Measurements from ENCODE around the gene ASCC2. TPM values are rescaled to one million over a fixed set of nuclear protein-coding genes. Genes with fewer than 3 reads are reported as not detected.

Gene ASCC2
- total and polyA plus RNA-seq, 2 of the 4 experiments (the other 2 are of a cell fraction), result 40.0 to 62.2 TPM

GRCh38 chr22:29801153-29801552 is 36.9 kb downstream of the ASCC2 start:
- Histone ChIP-seq H3K18ac (ENCODE audit: low read depth, low read length) (no peak overlapping the region), H3K4me3 (ENCODE audit: insufficient read depth, low read depth, low read length) (no peak overlapping the region), H3K23ac (ENCODE audit: low read depth, low read length) (no peak overlapping the region), H3K36me3 (ENCODE audit: control insufficient read depth, insufficient read depth, low read length) (peaks cover 57% of the 10 kb centered on the region), H3K27me3 (ENCODE audit: control insufficient read depth, insufficient read depth, low read length) (no peaks in the 10 kb centered on the region), H3K4me1 (ENCODE audit: control insufficient read depth, insufficient read depth, low read length) (peaks cover 12% of the 10 kb centered on the region), H3K9ac (ENCODE audit: low read depth, low read length) (no peak overlapping the region), H3K27ac (ENCODE audit: insufficient read depth, low read length) (no peak overlapping the region), H2BK15ac (ENCODE audit: low read depth, low read length) (no peak overlapping the region), H4K5ac (ENCODE audit: low read depth, low read length) (no peak overlapping the region), H3K9me1 (ENCODE audit: insufficient read depth, low read length) (peaks cover 20% of the 10 kb centered on the region), H4K20me1 (ENCODE audit: insufficient read depth, low read length) (no peaks in the 10 kb centered on the region), H3K79me1 (ENCODE audit: low read depth in 1 of 2, low read length in 2 of 2) (peaks cover 11 to 23% of the 10 kb centered on the region in 2 experiments; a peak in 3 of 4 replicates), H3K14ac (replicated peaks; ENCODE audit: low read depth, low read length) (no peak overlapping the region), H3K4ac (ENCODE audit: low read depth, low read length) (no peak overlapping the region), H2AK9ac (replicated peaks; ENCODE audit: low read depth, low read length, poor library complexity) (no peak overlapping the region), H3K4me2 (ENCODE audit: low read depth, low read length) (no peak overlapping the region), H2AFZ (replicated peaks; ENCODE audit: low read length, poor library complexity) (no peak overlapping the region), H2AK5ac (ENCODE audit: low read depth, low read length) (no peak overlapping the region), H4K91ac (ENCODE audit: insufficient read depth, low read depth, low read length) (no peak overlapping the region), H3K9me3 (ENCODE audit: control insufficient read depth, insufficient read depth, low read length) (no peaks in the 10 kb centered on the region), H2BK5ac (ENCODE audit: low read depth, low read length, poor library complexity, severe bottlenecking) (no peak overlapping the region), H2BK20ac (ENCODE audit: low read depth, low read length) (no peak overlapping the region), H3K56ac (ENCODE audit: extremely low read depth, insufficient read depth, low read length) (no peak overlapping the region), H2BK120ac (ENCODE audit: low read depth, low read length) (no peak overlapping the region), H4K8ac (ENCODE audit: low read depth in 2 of 2, low read length in 2 of 2) (no peak overlapping the region)
- in situ Hi-C loops (cut with MboI; ENCODE audit: low sequenced_read_pairs) (no loop called here), dilution Hi-C loops (cut with HindIII; ENCODE audit: low sequenced_read_pairs, unreplicated experiment) (no loop called here), intact Hi-C loops (cut with micrococcal nuclease) (no loop called here)
- no peak for ATAC-seq (ENCODE audit: low read depth)
- POLR2A ChIA-PET (ENCODE audit: unreplicated experiment), result interaction anchor here (0.6 kb wide), 1 partner anchor 107 kb away, joined by 3 read pairs; no protein-coding TSS in a partner anchor
- DNase-seq, result no peak
- 93% methylated on average over 4 of the region's 5 CpGs; no CpG with 5 or more reads in 1 of the 2 experiments for WGBS, 2 experiments (ENCODE audit: extremely low coverage in 2 of 2, insufficient read length in 1 of 2)
- TF ChIP-seq RFX5 (IDR thresholded peaks at IDR 0.05; ENCODE audit: low read depth, low read length), result no peak
- no peak for TF ChIP-seq FOS (IDR thresholded peaks at IDR 0.05; ENCODE audit: low read depth, low read length)
- no peak for TF ChIP-seq CTCF (conservative IDR thresholded peaks at IDR 0.05; ENCODE audit: low read depth, low read length)
- no peak for TF ChIP-seq USF2 (IDR thresholded peaks at IDR 0.05; ENCODE audit: low read depth, low read length)
- no peak for TF ChIP-seq BHLHE40 (IDR thresholded peaks at IDR 0.05; ENCODE audit: low read depth, low read length)
- TF ChIP-seq MXI1 (IDR thresholded peaks at IDR 0.05; ENCODE audit: borderline replicate concordance, low read depth, low read length), result no peak
- TF ChIP-seq CEBPB (IDR thresholded peaks at IDR 0.05; ENCODE audit: low read depth, low read length), result no peak
- no peak for TF ChIP-seq MAZ (IDR thresholded peaks at IDR 0.05; ENCODE audit: borderline replicate concordance, low read depth, low read length)
- no peak for TF ChIP-seq RCOR1 (IDR thresholded peaks at IDR 0.05; ENCODE audit: insufficient replicate concordance, low read length)
- TF ChIP-seq POLR2A (IDR thresholded peaks at IDR 0.05; ENCODE audit: low read depth, low read length), result no peak
- TF ChIP-seq SMC3 (IDR thresholded peaks at IDR 0.05; ENCODE audit: low read depth, low read length), result no peak
- no peak for TF ChIP-seq RAD21 (IDR thresholded peaks at IDR 0.05; ENCODE audit: low read length)
- CTCF ChIA-PET, result no interaction called here
- no TSS peak for BruUV-seq (replicated peaks)

Measured in IMR-90 (cell line).